ENCODE data around the gene VAT1.
"Not testable (repeated sequence)": the region's sequence is repeated elsewhere in the genome, so short reads cannot be mapped to it uniquely, and the experiment has no call there.

GRCh38 chr17:42973323-42973722, 48.9 kb downstream of the VAT1 start:
- TF ChIP-seq CTCF (IDR thresholded peaks at IDR 0.05 in 8 of 11, conservative IDR thresholded peaks at IDR 0.05 in 3 of 11); POLR2A (IDR thresholded peaks at IDR 0.05); POLR2AphosphoS5 (IDR thresholded peaks at IDR 0.05): not testable (repeated sequence)
